Neural cell (in vitro differentiated cells): ENCODE data around the gene RPS19BP1.

Experiments used
- CTCF ChIP-seq: fragments of 450-650 bp; IDR thresholded peaks from 2 replicates; pipeline ENCODE4 v1.5.1; 2014; ENCODE audit warnings: antibody characterized with exemption, mild to moderate bottlenecking, moderate library complexity; ENCODE audit not compliant: poor library complexity, severe bottlenecking
- EP300 ChIP-seq: fragments of 450-650 bp; conservative IDR thresholded peaks from 2 replicates; pipeline ENCODE4 v1.6.1; 2014; ENCODE audit warnings: antibody characterized with exemption, mild to moderate bottlenecking, moderate library complexity; ENCODE audit not compliant: poor library complexity, severe bottlenecking
- EZH2 ChIP-seq: fragments of 200-600, 300-800 bp; shearing (Covaris generic), sonication (generic); IDR thresholded peaks from 2 replicates; pipeline ENCODE4 v1.6.1; 2014; ENCODE audit warnings: antibody characterized with exemption, low read length, borderline replicate concordance, mild to moderate bottlenecking; ENCODE audit not compliant: insufficient read depth, poor library complexity, severe bottlenecking
- MXI1 ChIP-seq: fragments of 450-650 bp; conservative IDR thresholded peaks from 2 replicates; pipeline ENCODE4 v1.6.1; 2014; ENCODE audit warnings: antibody characterized with exemption, mild to moderate bottlenecking; ENCODE audit not compliant: poor library complexity, severe bottlenecking
- POLR2AphosphoS5 ChIP-seq: IDR thresholded peaks from 2 replicates; pipeline ENCODE4 v1.6.1; 2012
- RAD21 ChIP-seq: fragments of 450-650 bp; conservative IDR thresholded peaks from 2 replicates; pipeline ENCODE4 v1.6.1; 2014; ENCODE audit warnings: antibody characterized with exemption, mild to moderate bottlenecking, moderate library complexity
- REST ChIP-seq: IDR thresholded peaks from 2 replicates; pipeline ENCODE4 v1.6.1; 2012; ENCODE audit warnings: borderline replicate concordance
- SMC3 ChIP-seq: fragments of 450-650 bp; conservative IDR thresholded peaks from 2 replicates; pipeline ENCODE4 v1.6.1; 2014; ENCODE audit warnings: antibody characterized with exemption, mild to moderate bottlenecking, moderate library complexity; ENCODE audit not compliant: poor library complexity
- TAF1 ChIP-seq: IDR thresholded peaks from 2 replicates; pipeline ENCODE4 v1.6.1; 2012; ENCODE audit warnings: low read depth

- no peak for TF ChIP-seq EZH2
- no peak for TF ChIP-seq CTCF
- no peak for TF ChIP-seq EP300
- no peak for TF ChIP-seq REST
- no peak for TF ChIP-seq POLR2AphosphoS5
- TF ChIP-seq SMC3, result no peak
- no peak for TF ChIP-seq RAD21
- TF ChIP-seq MXI1, result no peak
- TF ChIP-seq TAF1, result no peak
Measured at GRCh38 chr22:39576027-39576426, 43.5 kb upstream of the RPS19BP1 start.
